SK-N-SH (cell line): ENCODE results near the gene GIMAP2. TPM values are rescaled to one million over a fixed set of nuclear protein-coding genes. Genes with fewer than 3 reads are reported as not detected.

Source experiments
- CTCF ChIA-PET: fragments of 300-600, 350-600 bp; formaldehyde crosslinking; extraction: SDS; loops from one replicate; lab custom pipeline; 2021; lab: Yijun Ruan, JAX
- POLR2A ChIA-PET: fragments of 350-600 bp; sonication (Branson Sonifier 250); formaldehyde crosslinking; extraction: SDS; loops from one replicate; lab custom pipeline; 2020; ENCODE audit warnings: antibody characterized with exemption, inconsistent platforms; lab: Yijun Ruan, JAX
- DNase-seq: peaks from one replicate; pipeline ENCODE4 v3.0.0; 2012
- H2AFZ ChIP-seq: fragments of 200-600 bp; sonication (generic); 2 replicates; pipeline ENCODE4 v1.8.1; 2016; ENCODE audit warnings: antibody characterized with exemption, mild to moderate bottlenecking, low read depth
- H3F3A ChIP-seq: fragments of 200-600 bp; sonication (generic); replicated peaks from 2 replicates; pipeline ENCODE3; 2016; ENCODE audit warnings: antibody characterized with exemption, mild to moderate bottlenecking; ENCODE audit not compliant: insufficient read depth
- H3K27ac ChIP-seq, 2 experiments: fragments of 200-500 bp in 1 of 2; fragments of 200-600 bp in 1 of 2; sonication (Bioruptor generic) in 1 of 2; sonication (generic), shearing (Covaris generic) in 1 of 2; 2 replicates each; pipeline versions ENCODE4 v1.5.1 to v1.6.1; 2014 to 2016; ENCODE audit warnings: low read depth in 2 of 2, inconsistent platforms in 1 of 2, low read length in 1 of 2, mild to moderate bottlenecking in 1 of 2, mixed read lengths in 1 of 2
- H3K27me3 ChIP-seq: fragments of 200-600 bp; sonication (generic), shearing (Covaris generic); 2 replicates; pipeline ENCODE4 v1.6.1; 2016; ENCODE audit warnings: mixed run types; ENCODE audit not compliant: insufficient read depth
- H3K36me3 ChIP-seq, 2 experiments: fragments of 200-500 bp in 1 of 2; fragments of 200-600 bp in 1 of 2; sonication (Bioruptor generic) in 1 of 2; sonication (generic) in 1 of 2; replicated peaks in 1 of 2; 2 replicates each; pipeline versions ENCODE3 to v1.5.1; 2014 to 2016; ENCODE audit warnings: low read length in 1 of 2, mild to moderate bottlenecking in 1 of 2; ENCODE audit not compliant: insufficient read depth in 2 of 2, control insufficient read depth in 1 of 2
- H3K4me1 ChIP-seq, 2 experiments: fragments of 200-500 bp in 1 of 2; fragments of 200-600 bp in 1 of 2; sonication (Bioruptor generic) in 1 of 2; sonication (generic), shearing (Covaris generic) in 1 of 2; 2 replicates each; pipeline versions ENCODE4 v1.5.1 to v1.6.1; 2014 to 2016; ENCODE audit warnings: low read depth in 1 of 2, low read length in 1 of 2, mixed run types in 1 of 2; ENCODE audit not compliant: insufficient read depth in 2 of 2, control insufficient read depth in 1 of 2
- H3K4me2 ChIP-seq: fragments of 200-600 bp; sonication (generic), shearing (Covaris generic); 2 replicates; pipeline ENCODE4 v1.6.1; 2017; ENCODE audit warnings: mixed run types
- H3K4me3 ChIP-seq, 2 experiments: fragments of 200-500 bp in 1 of 2; fragments of 200-600 bp in 1 of 2; sonication (Bioruptor generic) in 1 of 2; sonication (generic), shearing (Covaris generic) in 1 of 2; 2 replicates each; pipeline versions ENCODE4 v1.5.1 to v1.8.1; 2014 to 2016; ENCODE audit warnings: low read depth in 2 of 2, inconsistent platforms in 1 of 2, low read length in 1 of 2, mild to moderate bottlenecking in 1 of 2, mixed read lengths in 1 of 2, moderate library complexity in 1 of 2
- H3K79me2 ChIP-seq: fragments of 200-600 bp; sonication (generic); 2 replicates; pipeline ENCODE4 v1.8.1; 2017; ENCODE audit warnings: mild to moderate bottlenecking; ENCODE audit not compliant: insufficient read depth
- H3K9ac ChIP-seq: fragments of 200-600 bp; sonication (generic); 2 replicates; pipeline ENCODE4 v1.6.1; 2017; ENCODE audit warnings: mixed run types
- H3K9me2 ChIP-seq: fragments of 200-600 bp; sonication (generic); 2 replicates; pipeline ENCODE4 v1.6.1; 2017; ENCODE audit warnings: mixed run types
- H3K9me3 ChIP-seq: fragments of 200-600 bp; sonication (generic); 2 replicates; pipeline ENCODE4 v1.6.1; 2017; ENCODE audit warnings: mixed run types, mild to moderate bottlenecking, moderate library complexity
- H4K20me1 ChIP-seq: fragments of 200-600 bp; sonication (generic); 2 replicates; pipeline ENCODE4 v1.6.1; 2017; ENCODE audit warnings: mild to moderate bottlenecking, mixed run types; ENCODE audit not compliant: insufficient read depth
- ELF1 ChIP-seq: IDR thresholded peaks from 2 replicates; pipeline ENCODE4 v1.4.0; 2012
- EP300 ChIP-seq, 2 experiments: IDR thresholded peaks; 2 replicates each; pipeline versions ENCODE4 v1.4.0 to v1.6.1; 2012; ENCODE audit warnings: borderline replicate concordance in 1 of 2, low read depth in 1 of 2, low read length in 1 of 2
- EZH2phosphoT487 ChIP-seq: fragments of 200-600 bp; sonication (generic); IDR thresholded peaks from 2 replicates; pipeline ENCODE4 v1.6.1; 2017; ENCODE audit warnings: low read depth, mixed run types, mild to moderate bottlenecking, antibody characterized with exemption, moderate library complexity, borderline replicate concordance
- FOSL2 ChIP-seq: IDR thresholded peaks from 2 replicates; pipeline ENCODE4 v1.4.0; 2012; ENCODE audit warnings: low read depth, mild to moderate bottlenecking, moderate library complexity, borderline replicate concordance
- FOXJ3 ChIP-seq: sonication (generic); formaldehyde crosslinking; IDR thresholded peaks from 2 replicates; pipeline ENCODE4 v1.5.1; 2020; ENCODE audit warnings: mild to moderate bottlenecking, missing genetic modification reagents
- GATA2 ChIP-seq: sonication (generic); formaldehyde crosslinking; IDR thresholded peaks from 2 replicates; pipeline ENCODE4 v1.5.0; 2020; ENCODE audit warnings: mild to moderate bottlenecking, missing genetic modification reagents
- MAX ChIP-seq: IDR thresholded peaks from 2 replicates; pipeline ENCODE4 v1.4.0; 2012; ENCODE audit warnings: low read depth
- MEF2A ChIP-seq: IDR thresholded peaks from 2 replicates; pipeline ENCODE4 v1.4.0; 2012; ENCODE audit warnings: low read depth, borderline replicate concordance
- MXI1 ChIP-seq: IDR thresholded peaks from 2 replicates; pipeline ENCODE4 v1.6.1; 2012; ENCODE audit warnings: mild to moderate bottlenecking, low read depth, low read length, improper control_type of control experiment
- NFIC ChIP-seq: IDR thresholded peaks from 2 replicates; pipeline ENCODE4 v1.4.0; 2012; ENCODE audit warnings: borderline replicate concordance
- NRF1 ChIP-seq: IDR thresholded peaks from 2 replicates; pipeline ENCODE4 v1.6.1; 2012; ENCODE audit warnings: low read depth, mild to moderate bottlenecking, low read length
- PBX3 ChIP-seq: IDR thresholded peaks from 2 replicates; pipeline ENCODE4; 2012
- POLR2AphosphoS5 ChIP-seq: IDR thresholded peaks from 2 replicates; pipeline ENCODE4 v1.6.1; 2012; ENCODE audit warnings: low read depth, low read length
- RCOR1 ChIP-seq: fragments of 150-350 bp; IDR thresholded peaks from 2 replicates; pipeline ENCODE4 v1.6.1; 2017; ENCODE audit warnings: antibody characterized with exemption, low read length
- REST ChIP-seq: IDR thresholded peaks from 2 replicates; pipeline ENCODE4 v1.6.1; 2012; ENCODE audit warnings: mild to moderate bottlenecking, low read depth, low read length, moderate library complexity
- RFX5 ChIP-seq: IDR thresholded peaks from 2 replicates; pipeline ENCODE4 v1.6.1; 2012; ENCODE audit warnings: mild to moderate bottlenecking, improper control_type of control experiment, low read length
- SIN3A ChIP-seq: IDR thresholded peaks from 2 replicates; pipeline ENCODE4 v1.6.1; 2012; ENCODE audit warnings: low read depth, mild to moderate bottlenecking, low read length, moderate library complexity, borderline replicate concordance
- SMC3 ChIP-seq: IDR thresholded peaks from 2 replicates; pipeline ENCODE4 v1.6.1; 2012; ENCODE audit warnings: low read depth, low read length, improper control_type of control experiment
- YY1 ChIP-seq: IDR thresholded peaks from 2 replicates; pipeline ENCODE4 v1.4.0; 2012; ENCODE audit warnings: low read depth, mild to moderate bottlenecking
- WGBS: methylation state at CpG from one replicate; pipeline ENCODE4 v1.1.6; 2017; ENCODE audit warnings: low lambda C conversion rate; 5-methylcytosine and 5-hydroxymethylcytosine counted together
- polyA plus RNA-seq, 3 experiments: library from polyadenylated mRNA; depleted of rRNA; stranded (reverse); fragments of >200 nt; gene quantifications; 2 replicates each; pipeline ENCODE4 v1.2.3, GENCODE V29; 2012
- TF ChIP-seq, protein P1 (sequence below): fragments of 150-350 bp; IDR thresholded peaks from 2 replicates; pipeline ENCODE4 v1.6.1; 2017; ENCODE audit warnings: antibody characterized with exemption, low read length, low read depth, borderline replicate concordance
- TF ChIP-seq, protein P2 (sequence below): IDR thresholded peaks from 2 replicates; pipeline ENCODE4 v1.4.0; 2012; ENCODE audit warnings: low read depth, borderline replicate concordance

The GIMAP2 gene
- polyA plus RNA-seq, 1 of the 3 experiments (the other 2 are of a cell fraction): 4.1 TPM

GRCh38 chr7:150728609-150729008 is 43.1 kb downstream of the GIMAP2 start:
- POLR2A ChIA-PET: no interaction called here
- Histone ChIP-seq H2AFZ (no peak overlapping the region), H3K27me3 (no peaks in the 10 kb centered on the region; the same call in 1 of the 2 replicates), H3K4me1 (no peaks in the 10 kb centered on the region), H3K79me2 (no peaks in the 10 kb centered on the region), H3K9me2 (no peaks in the 10 kb centered on the region), H3K9me3 (no peaks in the 10 kb centered on the region; the same call in 1 of the 2 replicates), H3K9ac (no peak overlapping the region), H4K20me1 (no peaks in the 10 kb centered on the region), H3K4me2 (no peak overlapping the region), H3K27ac (no peak overlapping the region), H3F3A (no peaks in the 10 kb centered on the region), H3K4me3 (no peak overlapping the region), H3K36me3 (no peaks in the 10 kb centered on the region)
- TF ChIP-seq RCOR1: no peak
- TF ChIP-seq FOSL2: no peak
- no peak for TF ChIP-seq RFX5
- TF ChIP-seq GATA2: no peak
- TF ChIP-seq REST: no peak
- TF ChIP-seq SIN3A: no peak
- no peak for TF ChIP-seq SMC3
- no peak for TF ChIP-seq POLR2AphosphoS5
- no peak for TF ChIP-seq EZH2phosphoT487
- no peak for TF ChIP-seq YY1
- DNase-seq: no peak
- CTCF ChIA-PET: no interaction called here

GRCh38 chr7:150731916-150732315 is 46.4 kb downstream of the GIMAP2 start:
- Histone ChIP-seq H3K9me2 (no peaks in the 10 kb centered on the region), H3K4me2 (no peak overlapping the region), H3K79me2 (no peaks in the 10 kb centered on the region), H3K27ac (no peak overlapping the region), H3K9me3 (no peaks in the 10 kb centered on the region; the same call in 1 of the 2 replicates), H3K27me3 (no peaks in the 10 kb centered on the region; the same call in 1 of the 2 replicates), H3K4me1 (no peaks in the 10 kb centered on the region), H3F3A (no peaks in the 10 kb centered on the region), H3K36me3 (no peaks in the 10 kb centered on the region), H2AFZ (no peak overlapping the region), H3K9ac (no peak overlapping the region), H3K4me3 (no peak overlapping the region), H4K20me1 (no peaks in the 10 kb centered on the region)
- ChIA-PET POLR2A (no interaction called here), CTCF (interaction anchor here (1.0 to 1.5 kb wide), 3 partner anchors 42 to 166 kb away, joined by 3 to 4 read pairs (median 3); no protein-coding TSS in a partner anchor)
- no peak for DNase-seq
- WGBS: 4% methylated on average over 1 of the region's 1 CpG
- TF ChIP-seq EP300 (IDR thresholded peaks at IDR 0.05; ENCODE audit: borderline replicate concordance in 1 of 2, low read depth in 1 of 2, low read length in 1 of 2) (no peak), MXI1 (no peak), FOSL2 (no peak), RCOR1 (no peak), PBX3 (no peak), SMC3 (no peak), MAX (no peak), NRF1 (no peak), NFIC (no peak), FOXJ3 (CRISPR knock-in tag) (no peak), RFX5 (no peak), EZH2phosphoT487 (no peak), MEF2A (no peak), ELF1 (no peak)
- TF ChIP-seq, protein P1, sequence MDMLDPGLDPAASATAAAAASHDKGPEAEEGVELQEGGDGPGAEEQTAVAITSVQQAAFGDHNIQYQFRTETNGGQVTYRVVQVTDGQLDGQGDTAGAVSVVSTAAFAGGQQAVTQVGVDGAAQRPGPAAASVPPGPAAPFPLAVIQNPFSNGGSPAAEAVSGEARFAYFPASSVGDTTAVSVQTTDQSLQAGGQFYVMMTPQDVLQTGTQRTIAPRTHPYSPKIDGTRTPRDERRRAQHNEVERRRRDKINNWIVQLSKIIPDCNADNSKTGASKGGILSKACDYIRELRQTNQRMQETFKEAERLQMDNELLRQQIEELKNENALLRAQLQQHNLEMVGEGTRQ: no peak
- TF ChIP-seq, protein P2, sequence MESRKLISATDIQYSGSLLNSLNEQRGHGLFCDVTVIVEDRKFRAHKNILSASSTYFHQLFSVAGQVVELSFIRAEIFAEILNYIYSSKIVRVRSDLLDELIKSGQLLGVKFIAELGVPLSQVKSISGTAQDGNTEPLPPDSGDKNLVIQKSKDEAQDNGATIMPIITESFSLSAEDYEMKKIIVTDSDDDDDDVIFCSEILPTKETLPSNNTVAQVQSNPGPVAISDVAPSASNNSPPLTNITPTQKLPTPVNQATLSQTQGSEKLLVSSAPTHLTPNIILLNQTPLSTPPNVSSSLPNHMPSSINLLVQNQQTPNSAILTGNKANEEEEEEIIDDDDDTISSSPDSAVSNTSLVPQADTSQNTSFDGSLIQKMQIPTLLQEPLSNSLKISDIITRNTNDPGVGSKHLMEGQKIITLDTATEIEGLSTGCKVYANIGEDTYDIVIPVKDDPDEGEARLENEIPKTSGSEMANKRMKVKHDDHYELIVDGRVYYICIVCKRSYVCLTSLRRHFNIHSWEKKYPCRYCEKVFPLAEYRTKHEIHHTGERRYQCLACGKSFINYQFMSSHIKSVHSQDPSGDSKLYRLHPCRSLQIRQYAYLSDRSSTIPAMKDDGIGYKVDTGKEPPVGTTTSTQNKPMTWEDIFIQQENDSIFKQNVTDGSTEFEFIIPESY: no peak
